SK-N-SH treated with all-trans-retinoic acid at 6 μM for 48 hours (cell line): ENCODE results near the gene ZNF844.

Experiments used
- ARNTL ChIP-seq: fragments of 450-650 bp; formaldehyde crosslinking; IDR thresholded peaks from 2 replicates; pipeline ENCODE4 v1.5.0; 2020; ENCODE audit warnings: low read depth, mild to moderate bottlenecking, moderate library complexity, borderline replicate concordance
- ISL1 ChIP-seq: fragments of 250-450 bp; sonication (Bioruptor Pico); IDR thresholded peaks from 2 replicates; pipeline ENCODE4 v2.1.2; 2022; ENCODE audit warnings: mild to moderate bottlenecking, moderate library complexity
- PATZ1 ChIP-seq: fragments of 250-450 bp; sonication (Bioruptor Pico); IDR thresholded peaks from 2 replicates; pipeline ENCODE4 v1.8.0; 2020; ENCODE audit warnings: mild to moderate bottlenecking, moderate library complexity, borderline replicate concordance
- SNAI2 ChIP-seq: fragments of 250-450 bp; sonication (Bioruptor Pico); IDR thresholded peaks from 2 replicates; pipeline ENCODE4 v1.5.0; 2020; ENCODE audit warnings: mild to moderate bottlenecking, moderate library complexity
- TCF4 ChIP-seq: fragments of 250-450 bp; sonication (Bioruptor Pico); IDR thresholded peaks from 2 replicates; pipeline ENCODE4 v1.8.0; 2021; ENCODE audit warnings: mild to moderate bottlenecking, moderate library complexity, borderline replicate concordance
- ZC3H10 ChIP-seq: fragments of 250-450 bp; sonication (Bioruptor Pico); IDR thresholded peaks from 2 replicates; pipeline ENCODE4 v1.5.1; 2021; ENCODE audit warnings: mild to moderate bottlenecking, moderate library complexity
- ZFP3 ChIP-seq: fragments of 250-450 bp; sonication (Bioruptor Pico); IDR thresholded peaks from 2 replicates; pipeline ENCODE4 v1.5.0; 2020; ENCODE audit warnings: mild to moderate bottlenecking, moderate library complexity
- ZFP30 ChIP-seq: fragments of 450-650 bp; formaldehyde crosslinking; IDR thresholded peaks from 2 replicates; pipeline ENCODE4 v1.5.0; 2022; ENCODE audit warnings: mild to moderate bottlenecking, moderate library complexity
- ZNF565 ChIP-seq: fragments of 450-650 bp; formaldehyde crosslinking; conservative IDR thresholded peaks from 2 replicates; pipeline ENCODE4 v1.5.0; 2020; ENCODE audit warnings: low read depth, mild to moderate bottlenecking, moderate library complexity
- ZNF70 ChIP-seq: fragments of 450-650 bp; formaldehyde crosslinking; IDR thresholded peaks from 2 replicates; pipeline ENCODE4 v1.5.0; 2020; ENCODE audit warnings: mild to moderate bottlenecking, moderate library complexity
- ZNF8 ChIP-seq: fragments of 450-650 bp; formaldehyde crosslinking; IDR thresholded peaks from 2 replicates; pipeline ENCODE4 v1.5.0; 2020; ENCODE audit warnings: mild to moderate bottlenecking, moderate library complexity
- TF ChIP-seq, protein P1 (sequence below): fragments of 250-450 bp; sonication (Bioruptor Pico); IDR thresholded peaks from 2 replicates; pipeline ENCODE4 v1.5.1; 2021; ENCODE audit warnings: mild to moderate bottlenecking, moderate library complexity

DNA sequence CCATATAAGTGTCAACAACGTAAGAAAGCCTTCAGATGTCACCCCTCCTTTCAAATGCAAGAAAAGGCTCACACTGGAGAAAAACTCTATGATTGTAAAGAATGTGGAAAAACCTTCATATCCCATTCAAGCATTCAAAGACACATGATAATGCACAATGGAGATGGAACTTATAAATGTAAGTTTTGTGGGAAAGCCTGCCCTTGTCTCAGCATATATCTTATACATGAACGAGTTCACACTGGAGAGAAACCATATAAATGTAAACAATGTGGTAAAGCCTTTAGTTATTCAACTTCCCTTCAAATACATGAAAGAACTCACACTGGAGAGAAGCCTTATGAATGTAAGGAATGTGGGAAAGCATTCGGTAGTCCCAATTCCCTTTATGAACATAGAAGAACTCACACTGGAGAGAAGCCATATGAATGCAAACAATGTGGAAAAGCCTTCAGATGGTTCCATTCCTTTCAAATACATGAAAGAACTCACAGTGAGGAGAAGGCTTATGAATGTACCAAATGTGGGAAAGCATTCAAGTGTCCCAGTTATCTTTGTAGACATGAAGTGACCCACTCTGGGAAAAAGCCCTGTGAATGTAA is 11.1 kb downstream of the ZNF844 start:
- TF ChIP-seq PATZ1 = no peak
- TF ChIP-seq TCF4 = no peak
- TF ChIP-seq ZFP3 (CRISPR knock-in tag) = no peak
- no peak for TF ChIP-seq SNAI2
- TF ChIP-seq ZC3H10 (CRISPR knock-in tag) = no peak
- TF ChIP-seq ZNF8 (CRISPR knock-in tag) = no peak
- no peak for TF ChIP-seq ZFP30 (CRISPR knock-in tag)
- no peak for TF ChIP-seq ISL1 (CRISPR knock-in tag)
- no peak for TF ChIP-seq ZNF565
- no peak for TF ChIP-seq ZNF70 (CRISPR knock-in tag)
- TF ChIP-seq, protein P1, sequence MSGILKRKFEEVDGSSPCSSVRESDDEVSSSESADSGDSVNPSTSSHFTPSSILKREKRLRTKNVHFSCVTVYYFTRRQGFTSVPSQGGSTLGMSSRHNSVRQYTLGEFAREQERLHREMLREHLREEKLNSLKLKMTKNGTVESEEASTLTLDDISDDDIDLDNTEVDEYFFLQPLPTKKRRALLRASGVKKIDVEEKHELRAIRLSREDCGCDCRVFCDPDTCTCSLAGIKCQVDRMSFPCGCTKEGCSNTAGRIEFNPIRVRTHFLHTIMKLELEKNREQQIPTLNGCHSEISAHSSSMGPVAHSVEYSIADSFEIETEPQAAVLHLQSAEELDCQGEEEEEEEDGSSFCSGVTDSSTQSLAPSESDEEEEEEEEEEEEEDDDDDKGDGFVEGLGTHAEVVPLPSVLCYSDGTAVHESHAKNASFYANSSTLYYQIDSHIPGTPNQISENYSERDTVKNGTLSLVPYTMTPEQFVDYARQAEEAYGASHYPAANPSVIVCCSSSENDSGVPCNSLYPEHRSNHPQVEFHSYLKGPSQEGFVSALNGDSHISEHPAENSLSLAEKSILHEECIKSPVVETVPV (CRISPR knock-in tag) = no peak
- TF ChIP-seq ARNTL = no peak
